ENCODE results near the gene RAPGEF4. TPM values are rescaled to one million over a fixed set of nuclear protein-coding genes. Genes with fewer than 3 reads are reported as not detected.
A peak's percentile ranks its signal among the peaks of the same experiment; 100 is the strongest.

RAPGEF4 gene
- total and polyA plus RNA-seq, 2 of the 8 experiments (the other 6 are each of a cell fraction or from before 2014, with no cell fraction given): 1.2 to 2.6 TPM

GRCh38 chr2:172735582-172736423 lies at the start of gene RAPGEF4 (continued):
- no peak for TF ChIP-seq CHD7 (IDR thresholded peaks at IDR 0.05; ENCODE audit: insufficient replicate concordance, low read length)
- peak; percentile 76; the same call in 1 of the 2 replicates for TF ChIP-seq RBBP5 (IDR thresholded peaks at IDR 0.05; ENCODE audit: borderline replicate concordance, low read depth, low read length)
- peak; percentile 16; the same call in 1 of the 2 replicates for TF ChIP-seq MAX (IDR thresholded peaks at IDR 0.05)
- TF ChIP-seq POLR2AphosphoS5 (IDR thresholded peaks at IDR 0.05; ENCODE audit: low read depth, low read length): no peak
- peak; percentile 82 for TF ChIP-seq KDM4A (IDR thresholded peaks at IDR 0.05; ENCODE audit: low read depth, low read length, severe bottlenecking)
- TF ChIP-seq ASH2L (IDR thresholded peaks at IDR 0.05; ENCODE audit: low read length): peak; percentile 42

Measured in H1 (cell line).